Measurements from ENCODE around the gene SPC25. TPM values are rescaled to one million over a fixed set of nuclear protein-coding genes. Genes with fewer than 3 reads are reported as not detected.

Gene SPC25
- total RNA-seq, 3 donors from 2014 or later (not counting 1 experiment from before 2014, with no cell fraction given), result 0.45 to 1.0 TPM; not detected in 1

GRCh38 chr2:168897449-168897848 lies 7.2 kb upstream of the SPC25 start:
- ATAC-seq (no peak), DNase-seq (no peak)
- H3K4me1 Mint-ChIP-seq, result no peaks in the 10 kb centered on the region
- H3K9me3 Mint-ChIP-seq, result no peaks in the 10 kb centered on the region
- H3K36me3 Mint-ChIP-seq, result no peaks in the 10 kb centered on the region
- peaks cover 20 to 40% of the 10 kb centered on the region in 2 donors for H3K27me3 Mint-ChIP-seq (ENCODE audit: low read depth in 2 of 2)
- no peaks in the 10 kb centered on the region for H3K36me3 ChIP-seq (ENCODE audit: control insufficient read depth, insufficient read depth, low read length)
- intact Hi-C loops (cut with micrococcal nuclease), result no loop called here
- H3K27ac ChIP-seq (ENCODE audit: low read length), result no peak overlapping the region
- no peak overlapping the region for H3K27ac Mint-ChIP-seq
- no peak overlapping the region for H3K4me3 Mint-ChIP-seq
- H3K4me3 ChIP-seq (ENCODE audit: low read length), result no peak overlapping the region
- H3K4me1 ChIP-seq (ENCODE audit: control insufficient read depth, insufficient read depth, low read length), result no peaks in the 10 kb centered on the region
- TF ChIP-seq CTCF (IDR thresholded peaks at IDR 0.05), result no peak
- WGBS (ENCODE audit: insufficient coverage), result no CpG with 5 or more reads among the region's 1 CpG
- H3K9me3 ChIP-seq (ENCODE audit: control insufficient read depth, insufficient read depth, low read length), result no peaks in the 10 kb centered on the region
- H3K27me3 ChIP-seq (ENCODE audit: control insufficient read depth, insufficient read depth, low read length), result no peaks in the 10 kb centered on the region

DNA sequence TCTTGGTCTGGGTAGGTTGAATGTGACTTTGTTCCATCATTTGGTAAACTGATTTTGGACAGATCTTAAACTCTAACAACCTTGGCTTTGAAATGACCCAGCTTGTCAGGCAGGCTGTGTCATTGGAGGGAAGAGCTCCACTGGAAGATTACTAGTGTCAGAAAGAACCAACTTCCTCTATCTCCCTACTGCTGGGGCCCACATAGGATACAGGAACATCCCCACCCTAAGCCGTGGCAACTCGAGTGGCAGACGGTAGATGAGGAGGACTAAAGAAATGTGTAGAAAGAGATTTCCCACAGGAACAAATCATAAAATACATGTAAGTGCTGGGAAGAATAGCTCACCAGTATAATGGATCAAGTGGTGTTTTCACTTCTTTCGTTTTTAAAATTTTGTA lies 6.6 kb upstream of the SPC25 start:
- Histone ChIP-seq H3K4me3 (ENCODE audit: low read length) (no peak overlapping the region), H3K27ac (ENCODE audit: low read length) (no peak overlapping the region), H3K27me3 (ENCODE audit: control insufficient read depth, insufficient read depth, low read length) (no peaks in the 10 kb centered on the region), H3K36me3 (ENCODE audit: control insufficient read depth, insufficient read depth, low read length) (no peaks in the 10 kb centered on the region), H3K4me1 (ENCODE audit: control insufficient read depth, insufficient read depth, low read length) (no peaks in the 10 kb centered on the region), H3K9me3 (ENCODE audit: control insufficient read depth, insufficient read depth, low read length) (no peaks in the 10 kb centered on the region)
- H3K4me1 Mint-ChIP-seq, result no peaks in the 10 kb centered on the region
- H3K27ac Mint-ChIP-seq, result no peak overlapping the region
- no peak for TF ChIP-seq CTCF (IDR thresholded peaks at IDR 0.05)
- no peaks in the 10 kb centered on the region for H3K9me3 Mint-ChIP-seq
- H3K27me3 Mint-ChIP-seq (ENCODE audit: low read depth in 2 of 2), result peaks cover 20 to 35% of the 10 kb centered on the region in 2 donors
- DNase-seq (no peak), ATAC-seq (no peak)
- intact Hi-C loops (cut with micrococcal nuclease), result no loop called here
- no peak overlapping the region for H3K4me3 Mint-ChIP-seq
- no peaks in the 10 kb centered on the region for H3K36me3 Mint-ChIP-seq
- no CpG with 5 or more reads among the region's 4 CpGs for WGBS (ENCODE audit: insufficient coverage)

DNA sequence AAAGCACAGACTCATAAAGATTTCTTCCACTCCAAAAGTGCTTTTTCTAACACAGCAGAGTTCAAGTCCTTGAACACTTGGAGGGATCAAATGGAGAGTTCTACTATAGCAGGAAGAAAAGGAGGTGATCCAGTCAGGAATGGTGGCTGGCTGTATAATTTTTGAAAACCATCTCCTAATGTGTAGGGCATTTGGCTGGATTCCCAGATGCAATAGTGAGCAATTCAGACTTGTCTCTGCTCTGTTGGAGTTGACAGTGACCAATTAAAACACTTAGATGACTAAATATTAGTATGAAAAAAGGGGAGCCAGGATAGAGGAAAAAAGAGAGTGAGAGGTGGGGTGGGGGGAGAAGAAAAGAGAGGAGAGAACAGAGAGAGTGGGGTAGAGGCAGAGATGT lies 5.5 kb upstream of the SPC25 start:
- no peak overlapping the region for H3K27ac Mint-ChIP-seq
- no peaks in the 10 kb centered on the region for H3K36me3 Mint-ChIP-seq
- no peak overlapping the region for H3K4me3 Mint-ChIP-seq
- no peaks in the 10 kb centered on the region for H3K36me3 ChIP-seq (ENCODE audit: control insufficient read depth, insufficient read depth, low read length)
- no peaks in the 10 kb centered on the region for H3K9me3 Mint-ChIP-seq
- no peaks in the 10 kb centered on the region for H3K4me1 ChIP-seq (ENCODE audit: control insufficient read depth, insufficient read depth, low read length)
- DNase-seq (no peak), ATAC-seq (no peak)
- TF ChIP-seq CTCF (IDR thresholded peaks at IDR 0.05), result no peak
- H3K4me1 Mint-ChIP-seq, result peaks cover under 1 to 2% of the 10 kb centered on the region in 2 donors
- H3K27me3 Mint-ChIP-seq (ENCODE audit: low read depth in 2 of 2), result peaks cover 20 to 31% of the 10 kb centered on the region in 2 donors
- H3K9me3 ChIP-seq (ENCODE audit: control insufficient read depth, insufficient read depth, low read length), result no peaks in the 10 kb centered on the region
- no peak overlapping the region for H3K27ac ChIP-seq (ENCODE audit: low read length)
- H3K4me3 ChIP-seq (ENCODE audit: low read length), result no peak overlapping the region
- H3K27me3 ChIP-seq (ENCODE audit: control insufficient read depth, insufficient read depth, low read length), result peaks cover 3% of the 10 kb centered on the region
- intact Hi-C loops (cut with micrococcal nuclease), result no loop called here

DNA sequence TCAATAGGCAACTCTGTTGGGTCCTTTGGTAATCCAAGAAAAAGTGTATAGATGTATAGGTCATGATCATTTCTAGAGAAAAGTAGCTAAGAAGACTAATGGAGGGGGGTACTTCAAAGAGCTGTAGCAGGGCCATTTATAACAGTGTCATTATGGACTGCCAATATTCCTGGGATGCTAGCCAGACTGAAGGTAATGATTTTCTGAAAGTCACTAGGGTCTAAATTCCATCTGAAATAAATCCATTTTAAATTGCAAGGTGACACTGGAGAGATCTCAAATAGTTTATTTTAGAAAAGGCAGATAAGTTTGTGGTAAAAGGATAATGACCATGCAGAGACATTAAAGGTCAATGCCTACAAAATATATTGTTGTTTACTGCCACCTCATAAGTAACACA lies 4.5 kb upstream of the SPC25 start:
- H3K9me3 ChIP-seq (ENCODE audit: control insufficient read depth, insufficient read depth, low read length), result no peaks in the 10 kb centered on the region
- no peak overlapping the region for H3K4me3 ChIP-seq (ENCODE audit: low read length)
- H3K4me1 ChIP-seq (ENCODE audit: control insufficient read depth, insufficient read depth, low read length), result peaks cover 9% of the 10 kb centered on the region
- no peak overlapping the region for H3K27ac ChIP-seq (ENCODE audit: low read length)
- TF ChIP-seq CTCF (IDR thresholded peaks at IDR 0.05), result no peak
- ATAC-seq (no peak), DNase-seq (no peak)
- intact Hi-C loops (cut with micrococcal nuclease), result no loop called here
- H3K27ac Mint-ChIP-seq, result no peak overlapping the region
- peaks cover 3% of the 10 kb centered on the region for H3K27me3 ChIP-seq (ENCODE audit: control insufficient read depth, insufficient read depth, low read length)
- no peaks in the 10 kb centered on the region for H3K36me3 Mint-ChIP-seq
- H3K9me3 Mint-ChIP-seq, result no peaks in the 10 kb centered on the region
- H3K27me3 Mint-ChIP-seq (ENCODE audit: low read depth in 2 of 2), result peaks cover 15 to 25% of the 10 kb centered on the region in 2 donors
- peaks cover 11 to 12% of the 10 kb centered on the region in 2 donors for H3K4me1 Mint-ChIP-seq
- no peaks in the 10 kb centered on the region for H3K36me3 ChIP-seq (ENCODE audit: control insufficient read depth, insufficient read depth, low read length)
- H3K4me3 Mint-ChIP-seq, result no peak overlapping the region
